PC-3 (cell line): Measurements from ENCODE around the gene WDR86. TPM values are rescaled to one million over a fixed set of nuclear protein-coding genes. Genes with fewer than 3 reads are reported as not detected.

ENCODE experiments used
- ATAC-seq: fragments of 200-7000 bp; cut with Tn5 transposase; 2 replicates; pipeline ENCODE4 v1.9.1; 2020; ENCODE audit warnings: mild to moderate bottlenecking, moderate library complexity
- BruUV-seq: library from RNA; stranded (reverse); fragments of 400-500 nt; replicated peaks from 2 replicates; lab custom pipeline; 2021; lab: Mats Ljungman, UMichigan
- CTCF ChIA-PET: fragments of 300-600 bp; sonication (Branson Sonifier 250); formaldehyde crosslinking; loops from one replicate; lab custom pipeline; 2022; ENCODE audit warnings: antibody characterized with exemption; lab: Charles Lee
- POLR2A ChIA-PET: fragments of 300-600 bp; sonication (Branson Sonifier 250); formaldehyde crosslinking; loops from one replicate; lab custom pipeline; 2022; ENCODE audit warnings: antibody characterized with exemption; ENCODE audit not compliant: unreplicated experiment; lab: Charles Lee
- DNase-seq: peaks from one replicate; pipeline ENCODE4 v3.0.0-alpha.2; 2015
- H2AFZ ChIP-seq: fragments of 300-600 bp; sonication (generic); 2 replicates; pipeline ENCODE4 v1.6.0; 2016; ENCODE audit warnings: antibody characterized with exemption, low read length
- H3F3A ChIP-seq: fragments of 300-600 bp; sonication (generic); one replicate; pipeline ENCODE4 v1.6.0; 2017; ENCODE audit warnings: antibody characterized with exemption, low read length, control low read depth, mild to moderate bottlenecking; ENCODE audit not compliant: unreplicated experiment
- H3K27ac ChIP-seq: fragments of 300-600 bp; sonication (generic); 2 replicates; pipeline ENCODE4 v1.5.1; 2016; ENCODE audit warnings: mild to moderate bottlenecking, low read length
- H3K27me3 ChIP-seq: fragments of 300-600 bp; sonication (generic); 2 replicates; pipeline ENCODE4 v1.6.1; 2016; ENCODE audit warnings: low read length, mixed read lengths
- H3K36me3 ChIP-seq: fragments of 300-600 bp; sonication (generic); 2 replicates; pipeline ENCODE4 v1.6.1; 2016; ENCODE audit warnings: low read depth, mixed run types, low read length, mixed read lengths
- H3K4me1 ChIP-seq: fragments of 300-600 bp; sonication (generic); 2 replicates; pipeline ENCODE4 v1.5.1; 2016; ENCODE audit warnings: low read length; ENCODE audit not compliant: insufficient read depth
- H3K4me2 ChIP-seq: fragments of 300-600 bp; sonication (generic); 2 replicates; pipeline ENCODE4 v1.6.0; 2016; ENCODE audit warnings: low read length
- H3K4me3 ChIP-seq: fragments of 300-600 bp; sonication (generic); 2 replicates; pipeline ENCODE4 v1.5.1; 2016; ENCODE audit warnings: mild to moderate bottlenecking, low read length, mixed read lengths
- H3K79me2 ChIP-seq: fragments of 300-600 bp; sonication (generic); 2 replicates; pipeline ENCODE4 v1.6.1; 2017; ENCODE audit warnings: low read length, mixed read lengths
- H3K9ac ChIP-seq: fragments of 300-600 bp; sonication (generic); 2 replicates; pipeline ENCODE4 v1.6.0; 2016; ENCODE audit warnings: mild to moderate bottlenecking, low read length
- H3K9me2 ChIP-seq: fragments of 300-600 bp; sonication (generic); replicated peaks from 2 replicates; pipeline ENCODE4 v1.6.1; 2016; ENCODE audit warnings: mixed run types, low read length, mixed read lengths
- H3K9me3 ChIP-seq: fragments of 300-600 bp; sonication (generic); 2 replicates; pipeline ENCODE4 v1.6.1; 2016; ENCODE audit warnings: low read length, mixed read lengths
- H4K20me1 ChIP-seq: fragments of 300-600 bp; sonication (generic); 2 replicates; pipeline ENCODE4 v1.6.1; 2016; ENCODE audit warnings: low read length, mixed read lengths
- EZH2 ChIP-seq: fragments of 300-600 bp; sonication (generic); IDR thresholded peaks from one replicate; pipeline ENCODE4 v1.6.1; 2017; ENCODE audit warnings: antibody characterized with exemption, mild to moderate bottlenecking, low read length; ENCODE audit not compliant: unreplicated experiment
- EZH2phosphoT487 ChIP-seq: fragments of 300-600 bp; sonication (generic); IDR thresholded peaks from 2 replicates; pipeline ENCODE4 v1.6.1; 2018; ENCODE audit warnings: mild to moderate bottlenecking, antibody characterized with exemption, low read length, borderline replicate concordance
- intact Hi-C: fragments of 100-400 bp; cut with micrococcal nuclease; formaldehyde crosslinking; loops from 2 replicates; pipeline ENCODE4 v1.9.0; 2023
- total RNA-seq: library from RNA; depleted of rRNA; stranded (reverse); fragments of >200 nt; gene quantifications from 2 replicates; pipeline ENCODE4 v1.2.3, GENCODE V29; 2014
- TF ChIP-seq, protein P1 (sequence below): fragments of 300-600 bp; sonication (generic); conservative IDR thresholded peaks from 2 replicates; pipeline ENCODE4 v1.5.1; 2017; ENCODE audit warnings: antibody characterized with exemption, low read depth, mild to moderate bottlenecking, low read length

Gene WDR86
- total RNA-seq, 1 experiment from 2014 or later = not detected

DNA sequence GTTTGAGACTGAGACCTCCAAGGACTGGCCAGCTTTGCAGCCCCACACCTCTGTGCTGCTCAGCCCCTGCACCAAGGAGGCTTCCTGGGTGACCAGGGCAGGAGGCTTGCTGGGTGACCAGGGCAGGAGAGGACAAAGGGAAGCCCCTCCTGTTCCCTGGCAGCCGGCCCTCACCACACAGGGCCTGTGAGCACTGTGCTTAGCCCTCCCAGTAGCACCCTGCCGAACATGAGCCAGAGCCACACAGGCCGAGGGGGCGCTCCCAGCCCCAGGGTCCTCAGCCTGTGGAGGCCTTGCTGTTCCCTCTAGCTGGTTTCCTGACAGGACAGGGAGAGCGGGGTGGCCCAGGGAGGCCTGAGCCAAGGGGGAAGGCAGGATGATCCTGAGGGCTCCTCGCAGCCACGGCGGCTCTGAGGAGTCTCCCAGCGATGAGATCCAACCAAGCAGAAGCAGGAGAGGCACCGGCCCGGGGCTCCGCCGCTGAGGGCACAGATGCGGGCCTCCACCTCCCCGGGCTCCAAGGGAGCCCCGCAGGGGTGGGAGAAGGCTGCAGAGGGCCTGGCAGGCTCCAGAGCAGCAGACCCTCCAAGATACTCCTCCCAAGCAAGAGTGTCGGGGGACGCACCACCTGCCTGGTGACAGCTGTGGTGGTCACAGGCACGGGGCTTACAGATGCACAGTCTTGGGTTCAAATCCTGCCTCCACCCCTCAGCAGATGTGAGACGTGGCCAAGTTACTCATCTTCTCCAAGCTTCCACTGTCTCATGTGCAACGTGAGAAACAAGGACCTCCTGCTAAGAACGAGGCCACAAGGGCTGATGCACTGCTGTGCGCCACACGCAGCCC lies 22.5 kb downstream of the WDR86 start:
- Histone ChIP-seq H3K9me2 (no peaks in the 10 kb centered on the region), H3K9ac (no peak overlapping the region), H3K4me2 (no peak overlapping the region), H3K36me3 (no peaks in the 10 kb centered on the region), H3K9me3 (no peaks in the 10 kb centered on the region), H3F3A (no peaks in the 10 kb centered on the region), H3K4me3 (no peak overlapping the region), H3K79me2 (no peaks in the 10 kb centered on the region), H2AFZ (no peak overlapping the region), H3K4me1 (no peaks in the 10 kb centered on the region), H3K27me3 (no peaks in the 10 kb centered on the region; the same call in 1 of the 2 replicates), H3K27ac (no peak overlapping the region), H4K20me1 (no peaks in the 10 kb centered on the region)
- no peak for ATAC-seq
- ChIA-PET CTCF (no interaction called here), POLR2A (no interaction called here)
- TF ChIP-seq, protein P1, sequence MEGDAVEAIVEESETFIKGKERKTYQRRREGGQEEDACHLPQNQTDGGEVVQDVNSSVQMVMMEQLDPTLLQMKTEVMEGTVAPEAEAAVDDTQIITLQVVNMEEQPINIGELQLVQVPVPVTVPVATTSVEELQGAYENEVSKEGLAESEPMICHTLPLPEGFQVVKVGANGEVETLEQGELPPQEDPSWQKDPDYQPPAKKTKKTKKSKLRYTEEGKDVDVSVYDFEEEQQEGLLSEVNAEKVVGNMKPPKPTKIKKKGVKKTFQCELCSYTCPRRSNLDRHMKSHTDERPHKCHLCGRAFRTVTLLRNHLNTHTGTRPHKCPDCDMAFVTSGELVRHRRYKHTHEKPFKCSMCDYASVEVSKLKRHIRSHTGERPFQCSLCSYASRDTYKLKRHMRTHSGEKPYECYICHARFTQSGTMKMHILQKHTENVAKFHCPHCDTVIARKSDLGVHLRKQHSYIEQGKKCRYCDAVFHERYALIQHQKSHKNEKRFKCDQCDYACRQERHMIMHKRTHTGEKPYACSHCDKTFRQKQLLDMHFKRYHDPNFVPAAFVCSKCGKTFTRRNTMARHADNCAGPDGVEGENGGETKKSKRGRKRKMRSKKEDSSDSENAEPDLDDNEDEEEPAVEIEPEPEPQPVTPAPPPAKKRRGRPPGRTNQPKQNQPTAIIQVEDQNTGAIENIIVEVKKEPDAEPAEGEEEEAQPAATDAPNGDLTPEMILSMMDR = no peak
- TF ChIP-seq EZH2phosphoT487 (no peak), EZH2 (no peak)
- no TSS peak for BruUV-seq
- intact Hi-C loops = no loop called here
- DNase-seq = no peak

DNA sequence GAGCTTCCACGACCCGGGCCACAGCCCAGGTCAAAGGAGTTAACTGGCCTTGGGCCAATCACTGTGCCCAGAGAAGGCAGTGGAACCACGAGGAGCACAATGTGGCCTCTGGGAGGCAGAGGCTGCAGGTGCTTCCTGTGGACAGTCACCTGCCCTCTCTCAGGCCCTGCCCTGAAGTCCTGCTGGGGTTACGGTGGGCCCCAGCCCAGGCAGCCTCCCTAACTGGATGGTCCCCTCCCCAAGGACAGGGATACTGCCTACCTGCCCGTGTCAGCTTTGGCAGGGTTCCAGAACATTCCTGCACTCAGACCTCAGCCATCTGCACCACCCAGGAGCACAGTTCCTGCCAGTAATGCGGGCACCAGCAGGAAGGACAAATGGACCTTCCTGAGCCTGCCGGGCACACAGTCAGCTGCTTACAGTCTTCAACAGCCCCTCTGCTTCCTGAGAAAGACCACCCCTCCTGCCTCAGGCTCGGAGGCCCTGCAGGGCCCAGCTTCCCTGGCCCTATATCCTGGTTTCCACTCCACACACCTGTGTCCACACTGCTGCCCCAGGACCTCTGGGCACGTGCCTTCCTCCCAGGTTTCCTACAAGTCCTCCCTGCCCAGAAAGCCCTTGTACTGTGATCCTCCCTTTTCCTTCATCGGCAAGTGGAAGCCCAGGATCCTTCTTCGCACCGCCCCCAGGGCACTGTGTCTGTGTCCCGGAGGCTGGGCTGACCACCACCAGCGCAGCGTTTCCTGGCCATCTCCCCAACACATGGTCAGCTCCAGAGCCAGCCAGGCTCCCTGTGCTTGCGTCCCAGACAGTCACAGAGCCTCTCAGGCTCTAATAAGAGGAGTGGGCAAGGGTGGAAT lies 23.3 kb downstream of the WDR86 start:
- ATAC-seq = no peak; the same call in 1 of the 2 replicates
- no TSS peak for BruUV-seq
- H4K20me1 ChIP-seq = no peaks in the 10 kb centered on the region
- H3K9me3 ChIP-seq = no peaks in the 10 kb centered on the region
- no peak for TF ChIP-seq EZH2
- no peak for TF ChIP-seq EZH2phosphoT487
- TF ChIP-seq, protein P1 = no peak
- no peaks in the 10 kb centered on the region; the same call in 1 of the 2 replicates for H3K27me3 ChIP-seq
- no peaks in the 10 kb centered on the region for H3K36me3 ChIP-seq
- H3K4me3 ChIP-seq = no peak overlapping the region
- H3K9ac ChIP-seq = no peak overlapping the region
- no peaks in the 10 kb centered on the region for H3K9me2 ChIP-seq
- no peak overlapping the region for H3K4me2 ChIP-seq
- H3F3A ChIP-seq = no peaks in the 10 kb centered on the region
- ChIA-PET POLR2A (no interaction called here), CTCF (no interaction called here)
- DNase-seq = peak; percentile 20
- intact Hi-C loops = no loop called here
- H3K79me2 ChIP-seq = no peaks in the 10 kb centered on the region
- no peak overlapping the region for H2AFZ ChIP-seq
- H3K4me1 ChIP-seq = no peaks in the 10 kb centered on the region
- no peak overlapping the region for H3K27ac ChIP-seq
